Activated T-cell treated with anti-CD3 and anti-CD28 coated beads for 4 hours (primary cell): ENCODE data around the gene SERPINE3.

ENCODE experiments used
- DNase-seq: peaks from one replicate; pipeline ENCODE4 v3.0.0-alpha.2; 2020

SERPINE3 gene

DNA sequence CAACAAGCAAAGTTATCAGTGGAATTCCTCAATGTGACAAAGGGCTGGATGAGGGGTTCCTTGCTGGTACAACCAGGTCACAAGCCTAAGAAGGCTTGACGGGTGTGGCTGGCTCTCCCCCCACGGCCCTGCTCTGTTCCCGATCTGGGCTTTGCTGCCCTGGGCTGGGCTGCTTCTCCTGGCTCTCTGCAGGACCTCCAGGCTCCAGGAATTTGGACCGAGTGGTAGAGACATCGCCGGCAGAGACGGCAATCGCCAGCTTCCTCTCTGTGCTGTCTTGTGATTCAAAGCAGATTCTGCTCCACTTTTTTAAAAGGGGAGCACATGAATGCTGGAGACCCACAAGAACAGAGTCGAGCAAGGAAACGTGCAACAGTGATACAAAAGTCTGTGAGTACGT, at the start of gene SERPINE3:
SERPINE3 (plus strand) TSS at position 338 of the 400 bp plus-strand sequence. CDS start 1,401 bp downstream, outside the sequence.
- DNase-seq: no peak

DNA sequence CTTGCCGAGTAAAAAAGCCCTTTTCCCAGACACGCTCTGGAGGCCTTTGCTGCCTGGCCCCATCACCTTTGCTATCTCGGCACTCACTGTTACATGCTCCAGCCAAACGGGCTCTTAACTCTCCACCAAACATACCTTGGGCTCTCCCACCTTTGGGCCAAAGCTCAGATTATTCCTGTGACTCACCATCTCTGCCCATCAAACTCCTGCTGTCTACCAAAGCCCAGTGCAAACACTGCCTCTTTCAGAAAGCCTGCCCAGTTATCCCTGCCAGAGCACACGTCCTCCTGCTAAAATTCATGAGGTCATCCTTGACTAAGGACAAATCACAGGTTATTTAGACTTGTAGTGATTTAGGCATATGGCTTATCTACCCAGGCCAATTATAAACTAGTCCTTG, 48.1 kb upstream of the SERPINE3 start:
- no peak for DNase-seq

DNA sequence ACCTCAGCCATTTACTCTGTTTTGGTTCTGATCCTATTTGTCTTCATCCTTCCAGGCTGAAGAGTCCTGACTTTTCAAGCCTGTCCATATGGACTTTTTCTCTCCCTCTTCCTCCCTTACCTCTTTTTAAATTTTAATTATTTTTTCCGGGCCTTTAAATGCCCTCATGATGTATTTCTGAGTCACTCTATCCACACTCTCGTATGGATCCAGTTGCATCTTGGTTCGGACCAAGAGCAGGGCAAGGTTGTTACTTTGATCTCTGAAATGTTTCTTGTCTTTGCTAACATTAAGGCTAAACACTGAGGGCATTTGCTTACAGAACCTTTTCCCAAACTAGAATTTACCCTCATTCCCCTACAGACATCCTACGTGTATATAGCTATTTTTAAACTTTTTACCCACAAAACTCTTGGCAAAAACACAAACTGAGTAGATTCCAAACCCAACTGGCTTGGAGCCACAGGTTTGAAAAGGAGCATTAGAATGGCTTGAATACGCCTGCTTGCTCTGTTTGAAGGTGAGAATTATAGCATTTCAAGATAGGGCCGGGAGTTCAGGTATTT, 47.4 kb upstream of the SERPINE3 start:
- no peak for DNase-seq

DNA sequence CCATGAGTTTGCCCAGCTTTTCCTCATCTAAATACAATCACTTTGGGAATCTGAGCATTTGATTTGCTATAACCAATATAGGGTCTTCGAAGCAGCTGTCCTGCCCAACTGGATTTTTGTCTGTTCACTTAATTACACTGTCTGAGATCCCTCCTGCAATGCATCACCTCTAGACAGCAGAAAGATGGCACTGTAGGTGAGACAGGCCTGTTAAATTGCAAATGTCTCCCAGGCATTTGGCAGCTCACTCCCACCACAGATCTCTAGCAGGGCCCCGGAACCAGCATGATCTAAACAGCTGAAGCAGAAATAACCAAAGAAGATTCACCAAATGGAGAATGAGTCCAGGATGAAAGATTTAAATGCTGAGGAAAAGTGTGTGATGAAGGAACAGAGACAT, 41.9 kb upstream of the SERPINE3 start:
- DNase-seq: no peak

DNA sequence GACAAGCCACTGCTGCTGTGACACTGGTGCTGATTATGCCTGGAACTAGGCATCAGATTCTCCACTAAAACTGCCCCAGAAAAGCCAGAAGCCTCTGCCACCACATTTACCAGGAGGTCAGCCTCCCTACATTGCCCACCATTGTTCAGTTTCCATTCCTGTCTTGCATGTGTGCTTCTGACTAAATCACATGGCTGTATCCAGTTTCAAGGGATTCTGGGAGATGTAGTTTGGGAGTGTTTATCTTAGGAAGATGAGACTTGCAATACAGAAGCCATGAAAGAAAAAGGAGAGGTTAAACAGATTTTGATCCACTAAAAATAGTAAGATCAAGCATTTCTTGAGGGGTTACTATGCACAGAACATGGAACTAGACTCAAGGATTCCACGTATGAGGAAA, 40.7 kb upstream of the SERPINE3 start:
- DNase-seq: no peak

DNA sequence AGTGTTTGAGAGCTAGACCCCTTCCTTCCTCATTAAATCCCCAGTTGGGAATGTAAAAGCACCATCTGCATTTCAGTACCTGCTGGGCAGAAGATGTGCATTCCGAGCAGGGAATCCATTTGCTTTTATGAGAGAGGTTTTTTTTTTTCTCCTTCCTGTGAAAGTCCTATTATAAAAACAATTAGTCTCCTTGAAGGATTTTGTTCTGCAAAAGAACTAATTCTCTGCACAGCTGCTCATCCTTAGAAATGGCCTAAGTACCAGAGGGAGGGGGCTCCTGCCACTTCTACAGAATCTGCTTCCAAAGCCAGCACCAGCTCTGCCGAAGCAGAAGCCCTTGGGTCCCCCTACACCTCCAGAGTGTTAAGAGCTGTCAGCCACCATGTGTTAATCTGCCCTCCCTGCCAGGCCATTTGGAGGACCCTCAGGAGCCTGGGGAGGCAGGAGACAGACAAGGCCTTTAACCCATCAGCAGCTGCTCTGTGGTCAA, 36.4 kb upstream of the SERPINE3 start:
- no peak for DNase-seq

DNA sequence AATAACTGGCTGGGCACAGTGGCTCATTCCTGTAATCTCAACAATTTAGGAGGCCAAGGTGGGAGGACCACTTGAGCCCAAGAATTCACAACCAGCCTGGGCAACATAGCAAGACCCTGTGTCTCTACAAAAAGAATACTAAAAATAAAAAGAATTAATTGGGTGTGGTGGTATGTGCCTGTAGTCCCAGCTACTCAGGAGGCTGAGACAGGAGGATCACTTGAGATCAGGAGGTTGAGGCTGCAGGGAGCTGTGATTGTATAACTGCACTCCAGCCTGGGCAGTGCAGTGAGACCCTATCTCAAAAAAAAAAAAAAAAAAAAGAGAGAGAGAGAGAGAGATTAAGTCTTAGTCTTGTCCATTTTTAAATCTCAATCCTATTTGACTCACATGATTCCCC, 35.6 kb upstream of the SERPINE3 start:
- DNase-seq: no peak

DNA sequence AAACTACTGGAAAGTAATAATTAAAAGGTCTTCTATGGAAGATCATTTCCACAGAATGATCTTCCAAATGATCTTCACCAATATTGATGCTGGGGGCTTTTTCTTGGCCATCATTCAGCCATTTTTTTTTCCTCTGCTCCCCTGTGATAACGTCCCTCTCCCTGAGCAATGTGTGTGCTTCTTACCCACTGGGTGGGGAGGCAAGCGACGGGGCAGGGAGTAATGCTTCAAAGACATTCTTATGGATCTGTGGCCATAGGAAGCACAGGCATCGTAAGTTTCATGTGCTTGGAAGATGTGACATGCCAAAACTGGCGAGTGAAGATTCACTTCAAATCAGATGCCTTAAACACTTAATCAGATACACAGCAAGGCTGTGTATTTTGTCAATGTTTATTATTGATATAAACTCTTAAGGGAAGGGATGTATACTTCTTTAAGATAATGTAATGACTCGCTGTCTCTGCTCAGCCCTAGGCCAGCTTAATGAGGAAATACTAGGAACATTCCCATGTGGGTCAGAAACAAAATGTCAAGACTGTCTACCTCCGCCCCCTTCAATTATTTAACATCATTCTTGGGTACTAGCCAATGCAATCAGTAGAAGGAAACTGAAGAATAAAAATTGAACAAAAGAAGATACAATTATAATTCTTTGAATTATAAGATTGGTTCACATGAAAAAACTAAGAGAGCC, 34.1 kb upstream of the SERPINE3 start:
- DNase-seq: no peak

DNA sequence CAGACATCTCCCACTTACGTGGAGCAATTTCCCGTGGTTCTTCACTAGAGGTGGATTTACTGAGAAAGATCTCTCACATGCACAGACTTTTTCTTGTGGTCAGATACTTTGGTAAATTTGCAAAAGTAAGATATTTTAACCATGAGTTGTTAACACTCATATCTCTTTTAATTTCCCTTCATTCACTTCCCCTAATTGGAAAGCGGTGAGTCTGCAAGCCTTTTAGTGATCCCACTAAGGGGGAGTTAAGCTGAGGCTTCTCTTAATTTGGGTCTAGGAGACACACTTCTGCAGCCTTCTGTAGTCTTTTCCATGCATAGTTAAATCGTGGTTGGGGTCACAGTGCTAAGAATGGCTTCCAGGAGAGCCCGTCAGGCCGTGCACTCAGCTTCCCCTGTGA, 30.7 kb upstream of the SERPINE3 start:
- DNase-seq: no peak

DNA sequence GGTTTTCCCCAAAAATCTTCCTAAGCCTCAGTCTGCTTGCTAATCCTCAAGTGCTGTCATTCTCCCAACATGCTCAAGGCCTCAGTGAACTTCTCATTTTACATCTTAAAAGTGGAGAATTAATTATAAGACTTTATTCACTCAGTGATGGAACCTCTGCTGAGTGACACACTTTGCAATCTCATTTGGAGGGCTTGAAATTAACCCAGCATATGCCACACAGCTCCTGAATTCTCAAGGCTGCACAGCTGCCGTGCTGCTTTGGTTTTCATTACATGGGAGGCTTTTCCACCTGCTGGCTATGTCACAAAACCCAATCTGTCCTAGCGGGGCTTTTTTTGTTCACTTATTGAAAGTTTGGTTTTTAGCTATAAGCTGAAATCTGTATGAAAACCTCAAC, 28.3 kb upstream of the SERPINE3 start:
- no peak for DNase-seq

DNA sequence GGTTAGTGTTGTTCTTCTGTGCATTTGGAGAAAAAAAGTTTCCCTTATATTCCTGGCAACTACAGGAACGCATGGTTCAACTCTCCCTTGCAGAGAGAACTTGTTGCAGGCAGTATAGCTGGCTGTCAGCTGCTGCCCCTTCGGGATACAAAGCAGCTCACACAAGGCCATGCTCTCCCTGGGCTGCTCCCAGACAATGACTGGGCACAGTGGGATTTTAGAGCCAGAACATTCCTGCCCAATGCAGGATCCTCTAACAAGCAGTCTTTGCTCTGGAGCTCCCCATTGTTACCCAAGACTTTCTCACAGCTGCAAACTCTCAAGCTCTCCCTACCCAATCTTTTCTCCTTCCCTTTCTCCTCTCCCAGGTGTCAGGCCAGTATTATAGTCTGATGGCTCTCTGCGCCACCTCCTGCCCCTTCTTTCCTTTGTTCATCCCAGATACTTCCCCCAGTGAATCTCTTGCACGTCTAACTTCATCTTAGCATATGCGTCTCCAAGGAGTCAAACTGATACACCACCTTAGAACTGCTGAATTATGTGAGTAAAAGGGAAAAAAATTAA, 27.5 kb upstream of the SERPINE3 start:
- DNase-seq: no peak

DNA sequence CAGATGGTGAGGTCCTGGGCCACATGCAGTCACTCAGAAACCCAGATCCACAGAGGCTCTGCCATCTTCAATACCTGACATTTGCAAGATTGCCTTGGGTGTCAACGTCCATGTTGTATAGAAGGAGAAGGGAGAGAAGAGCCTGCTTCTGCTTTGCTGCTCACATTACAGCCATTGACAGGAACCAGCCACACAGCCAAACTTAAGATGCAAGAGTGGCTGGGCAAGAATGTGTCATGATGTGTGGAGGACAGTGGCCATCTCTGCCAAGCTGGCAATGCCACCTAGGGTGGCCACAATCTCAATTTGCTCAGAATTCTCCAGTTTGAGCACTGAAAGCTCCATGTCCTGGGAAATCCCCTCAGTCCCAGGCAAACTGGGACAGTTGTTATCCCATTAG, 25.9 kb upstream of the SERPINE3 start:
- DNase-seq: no peak

DNA sequence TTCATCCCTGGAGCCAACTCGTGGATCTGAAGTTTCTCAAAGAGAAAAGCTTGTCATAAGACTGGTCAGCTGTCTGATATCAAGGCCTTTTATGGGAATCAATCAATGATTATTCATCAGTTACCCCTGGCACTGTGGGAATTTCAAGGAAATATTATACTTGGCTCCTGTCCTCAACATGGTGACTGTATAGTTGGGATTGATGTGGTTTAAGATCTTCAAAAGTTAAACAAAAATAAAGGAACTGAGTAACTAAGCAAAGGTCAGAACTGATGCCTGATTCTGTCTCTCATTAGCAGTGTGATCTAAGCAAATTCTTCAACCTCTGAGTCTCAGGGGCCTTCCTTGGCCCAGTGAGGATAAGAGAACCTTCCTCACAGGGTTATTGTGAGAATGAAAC, 22.2 kb upstream of the SERPINE3 start:
- DNase-seq: no peak

DNA sequence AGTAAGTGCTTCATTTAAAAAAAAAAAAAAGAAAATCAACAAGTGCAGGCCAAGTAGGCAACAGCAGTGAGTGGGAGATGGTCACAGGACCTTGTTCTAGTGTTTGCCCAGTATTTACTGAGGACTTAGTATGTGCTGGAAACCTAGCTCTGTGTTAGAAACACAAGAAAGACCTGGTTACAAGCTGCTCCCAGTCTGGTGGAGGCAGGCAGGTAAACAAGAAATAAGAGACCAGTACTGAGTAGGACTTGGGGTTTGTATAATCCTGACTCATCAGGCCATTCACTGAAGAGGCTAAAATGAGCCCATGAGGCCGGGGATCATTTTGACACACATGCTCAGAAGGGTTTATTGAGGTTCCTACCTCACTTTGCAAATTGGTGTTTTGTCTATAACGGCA, 21.5 kb upstream of the SERPINE3 start:
- no peak for DNase-seq

DNA sequence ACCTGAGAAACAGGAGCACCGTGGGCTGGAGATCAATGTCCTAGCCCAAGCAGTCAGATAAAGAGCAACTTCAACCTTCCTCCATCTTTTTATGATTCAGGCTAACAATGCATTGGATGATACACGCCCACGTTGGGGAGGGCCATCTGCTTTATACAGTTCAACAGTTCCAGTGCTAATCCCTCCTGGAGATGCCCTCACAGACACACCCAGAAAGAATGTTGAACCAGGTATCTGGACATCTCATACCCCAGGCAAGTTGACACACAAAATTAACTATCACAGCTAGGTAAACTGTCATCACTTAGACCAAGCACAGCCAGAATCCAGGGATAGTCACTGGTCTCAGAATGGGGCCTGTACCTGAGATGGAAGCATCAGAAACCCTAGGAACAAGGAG, 20.6 kb upstream of the SERPINE3 start:
- DNase-seq: no peak

DNA sequence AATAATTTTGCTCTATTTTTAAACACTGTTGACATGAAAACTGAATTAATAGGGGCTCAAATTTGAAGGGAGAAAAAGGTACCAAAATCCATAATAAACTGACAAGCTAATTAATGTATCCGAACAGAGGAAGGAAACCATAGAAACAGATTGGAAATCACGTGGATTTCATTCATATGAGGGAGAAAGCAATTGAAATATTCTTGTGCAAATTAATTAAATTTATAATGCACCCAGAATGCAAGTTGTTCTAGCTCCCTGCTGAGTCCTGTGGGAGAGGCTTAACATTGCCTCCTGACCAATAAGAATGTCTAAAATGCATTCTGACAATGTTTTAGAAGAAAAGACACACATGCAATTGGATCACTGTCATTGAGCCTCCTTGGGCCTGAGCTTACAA, 17.7 kb upstream of the SERPINE3 start:
- DNase-seq: no peak

DNA sequence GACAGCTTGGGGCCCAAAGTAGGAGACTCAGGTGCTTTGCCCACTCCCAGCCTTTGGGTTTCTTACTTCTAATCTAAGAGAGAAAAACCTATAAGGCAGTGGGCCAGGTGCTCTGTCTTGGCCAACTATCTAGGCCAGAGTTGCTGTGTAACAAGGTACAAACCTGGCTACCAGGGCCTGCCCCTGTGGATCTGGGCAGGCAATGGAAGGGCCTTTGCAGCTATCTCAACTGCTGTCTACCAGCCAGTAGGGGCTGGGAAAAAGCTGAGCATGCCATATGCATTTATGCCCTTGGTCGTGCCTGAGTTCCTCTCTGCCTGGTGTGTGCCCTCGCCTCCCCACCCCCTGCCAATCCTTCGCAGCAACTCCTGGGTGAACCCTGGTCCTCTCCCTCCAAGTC, 16.7 kb upstream of the SERPINE3 start:
- DNase-seq: no peak

DNA sequence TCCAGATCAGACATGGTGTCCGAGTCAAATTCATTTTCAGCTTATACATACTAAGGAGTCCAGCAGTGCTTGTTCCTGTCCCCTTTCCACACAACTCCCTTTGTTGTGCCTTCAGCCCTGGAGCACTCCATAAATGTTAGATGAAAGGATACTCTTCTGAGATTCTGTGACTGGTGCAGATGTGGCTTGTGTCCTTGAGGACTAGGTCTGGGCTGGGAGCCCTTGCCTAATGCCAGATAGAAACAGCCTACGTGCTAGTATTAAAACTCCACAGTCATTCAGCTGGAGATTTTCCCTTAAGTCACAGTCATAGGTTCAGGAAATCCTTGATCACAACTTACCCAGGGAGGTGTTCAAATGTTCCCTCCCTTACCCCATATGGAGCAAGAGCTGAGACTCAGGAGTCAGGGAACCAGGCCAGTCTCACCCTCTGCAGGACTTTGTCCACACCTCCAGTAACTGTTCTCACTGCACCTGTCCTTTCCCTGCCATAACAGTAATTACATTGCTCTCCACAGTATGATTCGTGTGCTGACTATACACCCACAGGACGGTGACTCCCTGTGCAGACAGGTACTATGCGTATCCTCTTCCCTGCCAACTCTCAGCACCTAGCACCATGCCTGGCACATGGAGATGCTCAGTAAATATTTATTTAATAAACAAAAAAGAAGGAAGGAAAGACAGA, 15.5 kb upstream of the SERPINE3 start:
- DNase-seq: no peak

DNA sequence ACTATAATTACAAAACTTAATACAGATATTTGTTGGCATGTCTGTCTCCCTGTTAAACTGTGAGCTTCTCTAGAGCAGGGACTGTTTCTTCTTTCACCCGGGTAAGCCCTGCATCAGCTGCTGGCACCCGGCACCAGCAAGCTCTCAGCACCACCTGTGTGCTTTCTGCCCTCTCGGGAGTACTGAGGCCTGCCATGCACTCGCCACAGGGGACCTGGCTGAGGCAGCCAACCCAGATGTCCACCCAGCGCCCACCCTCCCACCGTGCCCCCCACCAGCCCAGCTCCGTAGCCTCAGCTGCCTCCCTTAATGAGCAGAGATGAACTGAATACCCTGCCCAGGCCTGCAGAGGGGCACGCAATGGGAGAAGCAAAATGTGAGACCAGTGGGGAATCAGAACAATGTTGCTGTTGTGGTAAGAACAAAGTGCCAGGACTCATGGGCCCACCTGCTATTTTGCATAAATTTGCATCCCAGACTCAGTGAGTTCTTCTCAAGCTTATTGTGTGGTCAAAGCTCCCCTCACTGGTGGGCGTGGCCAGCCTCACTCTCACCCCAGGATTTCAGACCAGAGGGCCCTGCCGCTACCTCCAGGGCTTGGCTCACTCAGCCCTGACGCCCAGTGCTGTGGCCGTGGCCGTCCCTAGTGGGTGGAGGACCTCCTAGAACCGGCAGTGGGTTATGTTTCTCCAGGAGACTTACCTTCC, 14.6 kb upstream of the SERPINE3 start:
- no peak for DNase-seq

DNA sequence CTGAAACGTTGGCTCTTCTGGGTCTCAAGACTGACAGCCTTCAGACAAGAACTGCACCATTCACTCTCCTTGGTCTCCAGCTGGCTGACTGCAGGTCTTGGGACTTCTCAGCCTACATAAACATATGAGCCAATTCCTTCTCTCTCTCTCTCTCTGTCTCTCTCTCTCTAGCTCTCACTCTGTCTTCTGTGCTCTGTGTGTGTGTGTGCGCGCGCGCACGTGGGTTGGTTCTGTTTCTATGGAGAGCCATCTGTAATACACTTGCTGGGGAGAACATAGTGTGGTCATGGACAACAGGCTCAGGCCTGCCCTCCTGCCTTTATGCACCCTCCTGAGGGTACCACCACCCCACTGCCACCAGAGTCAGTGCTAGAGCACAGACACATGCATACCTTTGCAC, 13.7 kb upstream of the SERPINE3 start:
- DNase-seq: no peak

DNA sequence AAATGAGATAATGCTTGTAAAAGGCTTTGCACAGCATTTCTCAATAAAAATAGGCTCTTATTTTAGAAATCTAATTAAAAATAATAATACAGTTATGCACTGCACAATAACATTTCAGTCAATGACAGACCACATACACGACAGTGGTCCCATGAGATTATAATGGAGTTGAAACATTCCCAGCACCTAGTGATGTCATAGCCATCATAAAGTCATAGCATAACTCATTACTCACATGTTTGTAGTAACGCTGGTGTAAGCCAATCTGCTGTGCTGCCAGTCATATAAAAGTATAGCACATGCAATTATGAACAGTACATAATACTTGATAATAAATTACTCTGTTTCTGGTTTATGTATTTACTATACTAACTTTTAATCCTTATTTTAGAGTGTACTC, 12.7 kb upstream of the SERPINE3 start:
- DNase-seq: no peak

DNA sequence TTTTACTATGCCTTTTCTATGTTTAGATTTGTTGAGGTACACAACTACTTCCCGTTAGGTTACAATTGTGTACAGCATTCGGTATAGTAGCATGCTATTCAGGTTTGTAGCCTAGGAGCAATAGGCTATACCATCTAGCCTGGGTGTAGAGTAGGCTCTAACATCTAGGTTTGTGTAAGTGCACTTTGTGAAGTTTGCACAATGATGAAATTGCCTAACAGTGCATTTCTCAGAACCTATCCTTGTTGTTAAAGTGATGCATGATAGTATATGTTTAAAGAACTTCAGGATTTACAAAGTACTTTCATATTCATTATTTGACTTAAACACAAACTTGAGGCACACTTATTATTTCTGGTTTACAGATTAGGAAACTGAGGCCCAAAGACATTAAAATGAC, 11.5 kb upstream of the SERPINE3 start:
- DNase-seq: no peak

DNA sequence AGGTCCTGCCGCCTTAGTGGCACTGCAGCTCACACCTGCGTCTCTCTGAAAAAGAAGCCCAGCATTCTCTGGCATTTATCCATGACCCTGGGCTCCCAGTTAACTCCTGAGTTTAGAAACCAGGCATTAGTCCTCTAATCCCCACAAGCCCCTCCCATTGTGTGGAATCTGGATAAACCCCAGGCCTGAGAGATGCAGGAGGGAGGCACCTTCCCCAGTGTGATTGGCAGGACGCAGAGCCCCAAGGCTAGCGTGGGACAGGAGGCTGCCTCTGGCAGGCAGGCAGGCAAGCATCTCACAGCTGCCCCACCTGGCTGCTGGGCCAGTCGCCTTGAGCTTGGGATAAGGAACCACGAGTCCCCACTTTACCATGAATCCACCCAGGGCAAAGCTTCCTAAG, 11.0 kb upstream of the SERPINE3 start:
- no peak for DNase-seq
